MG63 (cell line): ENCODE measurements around the gene PSMD9. TPM values are rescaled to one million over a fixed set of nuclear protein-coding genes. Genes with fewer than 3 reads are reported as not detected.

ENCODE experiments used
- DNase-seq: peaks from one replicate; pipeline ENCODE4 v3.0.0-alpha.2; 2020
- H3K27me3 ChIP-seq: fragments of 250-450 bp; sonication (Bioruptor Pico); 2 replicates; pipeline ENCODE4 v1.5.1; 2020; ENCODE audit warnings: mild to moderate bottlenecking, moderate library complexity
- H3K36me3 ChIP-seq: fragments of 250-450 bp; sonication (Bioruptor Pico); 2 replicates; pipeline ENCODE4 v1.5.1; 2020; ENCODE audit warnings: mild to moderate bottlenecking, moderate library complexity
- H3K4me3 ChIP-seq: fragments of 250-450 bp; sonication (Bioruptor Pico); 2 replicates; pipeline ENCODE4 v1.5.1; 2020; ENCODE audit warnings: mild to moderate bottlenecking, moderate library complexity
- H3K9me3 ChIP-seq: fragments of 250-450 bp; sonication (Bioruptor Pico); 2 replicates; pipeline ENCODE4 v1.5.1; 2020; ENCODE audit warnings: mild to moderate bottlenecking, moderate library complexity
- total RNA-seq: library from RNA; depleted of rRNA; stranded (reverse); fragments of >200 nt; shearing (Covaris generic); gene quantifications from 2 replicates; pipeline ENCODE4 v1.2.3, GENCODE V29; 2014; ENCODE audit warnings: low replicate concordance

PSMD9 gene
- total RNA-seq, 1 experiment from 2014 or later, result 66.6 TPM

DNA sequence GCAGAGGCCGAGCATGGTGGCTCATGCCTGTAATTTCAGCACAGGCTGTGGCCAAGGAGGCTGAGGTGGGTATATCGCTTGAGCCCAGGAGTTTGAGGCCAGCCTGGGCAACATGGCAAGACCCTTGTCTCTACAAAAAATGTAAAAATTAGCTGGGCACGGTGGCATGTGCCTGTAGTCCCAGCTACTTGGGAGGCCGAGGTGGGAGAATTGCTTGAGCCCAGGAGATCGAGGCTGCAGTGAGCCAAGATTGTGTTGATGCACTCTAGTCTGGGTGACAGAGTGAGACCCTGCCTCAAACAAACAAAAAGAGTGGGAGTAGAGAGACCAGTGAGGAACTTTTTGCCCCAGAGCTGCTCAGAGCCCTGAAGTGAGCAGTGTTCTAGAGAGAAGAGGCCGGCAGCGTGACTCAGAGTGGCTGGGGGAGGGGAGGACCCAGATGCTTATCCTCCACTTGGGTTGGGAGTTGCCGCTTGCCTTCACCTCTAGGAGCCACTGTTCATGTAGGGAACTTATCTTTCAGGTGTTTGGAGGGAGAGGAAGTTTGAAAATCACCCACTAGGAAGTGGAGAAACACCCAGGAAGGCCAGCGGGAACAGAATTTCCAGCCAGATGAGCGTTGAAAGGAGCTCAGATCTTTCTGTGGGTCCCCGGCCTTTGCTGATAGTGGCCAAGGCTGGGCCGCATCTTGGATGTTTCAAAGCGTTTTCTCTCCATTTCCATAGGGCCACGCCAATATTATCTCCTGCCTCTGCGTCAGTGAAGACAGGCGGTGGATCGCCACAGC is 45.1 kb downstream of the PSMD9 start:
- H3K36me3 ChIP-seq, result peaks cover 5% of the 10 kb centered on the region
- no peak overlapping the region for H3K4me3 ChIP-seq
- H3K9me3 ChIP-seq, result no peaks in the 10 kb centered on the region
- no peak for DNase-seq
- H3K27me3 ChIP-seq, result no peaks in the 10 kb centered on the region

DNA sequence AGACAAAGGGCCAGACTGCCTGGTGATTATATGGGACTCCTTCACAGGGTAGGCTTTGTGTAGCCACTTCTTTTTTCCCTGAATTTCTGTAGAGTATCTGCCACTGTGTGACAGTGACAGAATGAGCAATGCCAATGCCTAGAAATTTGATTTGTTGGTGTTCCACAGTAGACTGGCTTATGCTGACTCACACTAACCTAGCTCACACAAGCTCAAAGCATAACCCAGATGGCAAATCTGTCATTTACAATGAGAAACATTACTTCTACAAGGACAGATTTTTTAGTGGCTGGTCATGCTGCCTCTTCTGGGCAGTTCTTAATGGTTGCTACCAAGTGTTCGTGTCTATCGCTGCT is 45.7 kb downstream of the PSMD9 start:
- H3K27me3 ChIP-seq, result no peaks in the 10 kb centered on the region
- H3K4me3 ChIP-seq, result no peak overlapping the region
- H3K36me3 ChIP-seq, result peaks cover 5% of the 10 kb centered on the region
- no peaks in the 10 kb centered on the region for H3K9me3 ChIP-seq
- no peak for DNase-seq

DNA sequence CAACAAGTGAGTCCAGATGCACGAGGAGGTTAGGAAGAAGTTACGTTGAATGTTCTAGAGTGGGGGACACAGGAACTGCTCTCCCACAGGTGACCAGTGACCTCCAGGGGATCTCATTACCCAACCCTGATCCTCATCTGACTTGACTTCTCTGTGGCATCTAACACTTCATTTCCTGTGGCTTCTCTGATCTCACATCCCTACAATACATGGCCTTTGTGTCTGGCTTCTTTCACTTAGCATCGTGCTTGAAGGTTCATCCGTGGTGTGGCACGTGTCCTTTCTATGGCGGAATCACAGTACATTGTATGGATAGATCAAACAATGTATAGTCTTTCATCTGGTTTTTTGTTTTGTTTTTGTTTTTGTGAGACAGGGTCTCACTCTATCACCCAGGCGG is 49.1 kb downstream of the PSMD9 start:
- no peaks in the 10 kb centered on the region for H3K9me3 ChIP-seq
- H3K4me3 ChIP-seq, result no peak overlapping the region
- DNase-seq, result no peak
- no peaks in the 10 kb centered on the region for H3K27me3 ChIP-seq
- H3K36me3 ChIP-seq, result peaks cover 3% of the 10 kb centered on the region

DNA sequence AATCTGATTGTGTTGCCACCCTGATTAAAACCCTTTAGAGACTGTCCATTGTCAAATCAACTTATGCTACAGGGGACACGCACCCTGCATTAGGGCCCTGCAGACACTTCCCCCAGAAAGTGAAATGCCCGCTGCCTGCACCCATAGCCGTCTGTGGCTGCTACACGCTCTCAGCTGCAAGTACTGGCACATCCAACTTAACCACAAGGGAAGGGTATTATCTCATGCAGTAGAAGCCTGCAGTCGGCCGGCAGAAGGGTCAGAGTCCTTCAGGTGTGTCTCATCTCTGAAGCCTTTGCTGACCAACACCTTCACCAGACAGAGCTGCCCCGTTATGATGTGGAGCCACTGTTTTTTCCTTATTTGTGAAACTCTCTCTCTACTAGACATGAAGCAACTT is 50.6 kb downstream of the PSMD9 start:
- DNase-seq, result no peak
- Histone ChIP-seq H3K4me3 (no peak overlapping the region), H3K36me3 (peaks cover 9% of the 10 kb centered on the region), H3K27me3 (no peaks in the 10 kb centered on the region), H3K9me3 (no peaks in the 10 kb centered on the region)

DNA sequence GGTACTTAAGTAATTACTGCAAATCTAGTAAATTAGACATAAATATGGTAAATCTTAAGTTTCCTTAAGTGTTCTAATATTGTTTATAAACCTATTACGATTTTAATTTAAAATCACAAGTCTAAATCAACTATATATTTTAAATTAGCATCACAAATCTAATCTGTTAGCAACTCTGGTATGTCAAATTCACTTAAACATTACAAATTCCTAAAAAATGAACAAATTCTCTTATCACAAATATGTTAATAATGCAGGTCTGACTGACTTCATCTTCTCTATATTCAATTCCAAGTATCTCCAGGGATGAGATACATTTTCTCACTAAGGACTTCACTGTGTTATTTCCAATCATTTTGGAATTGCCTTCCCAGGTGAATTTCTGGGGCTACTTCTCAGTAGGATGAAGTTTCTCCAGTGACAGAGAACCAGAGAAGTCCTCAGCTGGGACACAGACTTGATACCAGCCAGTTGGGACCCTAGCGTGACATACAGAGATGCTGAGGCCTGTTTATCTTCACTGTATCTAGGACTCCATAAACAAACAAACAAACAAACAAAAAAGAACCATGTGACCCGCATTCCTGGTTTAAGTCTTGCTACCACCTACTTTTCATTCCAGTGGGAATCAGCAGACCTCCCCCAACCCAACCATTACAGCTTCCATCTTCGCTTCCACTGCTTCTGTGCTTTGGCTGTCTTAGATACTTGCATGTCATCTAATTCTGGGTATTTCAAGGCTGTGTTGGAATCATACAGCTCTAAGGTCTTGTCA is 51.6 kb downstream of the PSMD9 start:
- no peak for DNase-seq
- Histone ChIP-seq H3K36me3 (peaks cover 10% of the 10 kb centered on the region), H3K4me3 (no peak overlapping the region), H3K9me3 (no peaks in the 10 kb centered on the region), H3K27me3 (no peaks in the 10 kb centered on the region)

DNA sequence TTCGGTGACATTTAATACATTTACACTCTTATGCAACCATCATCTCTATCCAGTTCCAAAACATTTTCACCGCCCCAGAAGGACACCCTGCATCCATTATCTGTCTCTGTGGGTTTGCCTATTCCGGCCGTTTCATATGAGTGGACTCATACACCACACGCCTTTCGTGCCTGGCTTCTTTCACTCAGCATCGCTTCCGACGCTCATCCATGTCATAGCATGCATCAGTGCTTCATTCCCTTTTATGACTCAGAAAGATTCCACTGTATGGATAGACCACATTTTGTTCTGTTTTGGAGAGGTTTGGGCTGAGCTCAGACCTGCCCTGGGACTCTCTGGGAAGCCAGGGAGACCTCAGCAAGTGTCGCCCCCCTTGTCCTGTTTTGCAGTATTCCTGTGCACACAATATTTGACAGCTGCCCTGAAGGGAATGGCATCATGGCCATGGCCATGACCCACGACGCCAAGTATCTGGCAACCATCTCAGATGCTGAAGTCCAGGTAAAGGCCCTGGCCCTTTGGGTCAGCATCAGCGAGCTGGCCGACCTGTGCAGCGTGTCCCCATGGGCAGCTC is 53.6 kb downstream of the PSMD9 start:
- no peak for DNase-seq
- peaks cover 6% of the 10 kb centered on the region for H3K9me3 ChIP-seq
- no peaks in the 10 kb centered on the region for H3K27me3 ChIP-seq
- peaks cover 16% of the 10 kb centered on the region for H3K36me3 ChIP-seq
- H3K4me3 ChIP-seq, result no peak overlapping the region

DNA sequence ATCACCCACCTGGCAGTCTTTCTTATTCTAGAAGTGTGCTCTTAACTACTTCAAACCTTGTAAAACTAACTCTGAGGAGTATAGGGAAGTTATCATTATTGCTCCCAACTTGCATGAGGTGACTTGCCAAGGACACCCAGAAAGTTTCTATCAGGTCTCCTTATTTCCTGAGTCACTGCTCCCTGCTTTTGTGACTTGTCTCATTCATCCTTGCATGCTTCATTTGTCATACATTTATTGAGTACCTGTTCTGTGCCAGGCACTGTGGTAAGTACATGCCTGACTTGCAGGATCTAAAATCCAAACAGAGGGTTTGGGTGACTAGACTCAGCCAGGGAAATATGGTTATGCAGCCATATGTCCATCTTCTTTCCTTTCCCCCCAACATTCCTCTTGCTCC is 55.3 kb downstream of the PSMD9 start:
- DNase-seq, result no peak
- H3K9me3 ChIP-seq, result peaks cover 6% of the 10 kb centered on the region
- H3K36me3 ChIP-seq, result peaks cover 14% of the 10 kb centered on the region

DNA sequence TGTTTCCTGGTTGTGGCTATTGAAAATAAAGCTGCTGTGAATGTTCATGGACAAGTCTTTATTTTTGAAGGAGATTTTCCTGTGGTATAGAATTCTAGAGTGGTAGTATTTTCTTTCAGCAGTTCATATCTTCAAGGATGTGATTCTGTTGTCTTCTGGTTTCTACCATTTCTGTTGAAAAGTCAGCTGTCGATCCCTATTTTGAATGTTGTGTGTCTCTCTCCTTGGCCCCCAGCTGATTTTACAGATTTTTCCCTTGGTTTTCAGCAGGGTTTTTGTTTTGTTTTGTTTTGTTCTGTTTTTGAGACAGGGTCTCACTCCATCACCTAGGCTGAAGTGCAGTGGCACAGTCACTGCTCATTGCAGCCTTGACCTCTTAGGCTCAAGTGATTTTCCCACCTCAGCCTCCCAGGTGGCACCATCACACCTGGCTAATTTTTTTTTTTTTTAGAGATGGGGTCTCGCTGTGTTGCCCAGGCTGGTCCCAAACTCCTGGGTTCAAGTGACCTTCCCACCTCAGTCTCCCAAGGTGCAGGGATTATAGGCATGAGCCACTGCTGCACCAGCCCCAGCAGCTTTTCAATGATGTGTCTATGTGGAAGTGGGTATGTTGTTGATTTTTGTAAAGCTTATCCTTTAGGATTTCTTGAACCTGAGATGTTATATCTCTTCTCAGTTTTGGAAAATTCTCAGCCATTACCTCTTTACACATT is 57.9 kb downstream of the PSMD9 start:
- DNase-seq, result no peak
- Histone ChIP-seq H3K36me3 (peaks cover 14% of the 10 kb centered on the region), H3K9me3 (peaks cover 6% of the 10 kb centered on the region), H3K27me3 (no peaks in the 10 kb centered on the region), H3K4me3 (no peak overlapping the region)

More for the DNA sequence above, 55.3 kb downstream of the PSMD9 start:
- no peak overlapping the region for H3K4me3 ChIP-seq
- no peaks in the 10 kb centered on the region for H3K27me3 ChIP-seq

DNA sequence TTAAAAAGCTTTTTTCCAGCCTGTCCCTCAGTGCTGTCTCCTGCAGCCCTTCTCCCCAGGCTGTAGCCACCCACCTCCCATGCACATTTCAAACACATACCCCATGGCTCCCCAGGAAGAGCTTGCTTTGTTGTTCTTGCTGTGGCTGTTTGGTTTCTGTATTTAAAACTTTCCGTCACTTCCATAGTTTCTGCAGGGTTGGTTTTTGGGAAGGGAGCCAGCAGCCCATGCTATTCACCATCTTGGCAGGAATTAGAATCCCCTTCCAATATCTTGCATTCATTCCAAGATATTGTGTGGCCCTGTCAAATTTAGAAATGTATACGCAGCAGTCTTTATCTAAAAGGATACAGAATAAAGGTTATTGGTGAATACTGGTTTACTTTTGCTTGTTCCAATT is 59.4 kb downstream of the PSMD9 start:
- H3K4me3 ChIP-seq, result no peak overlapping the region
- H3K36me3 ChIP-seq, result peaks cover 14% of the 10 kb centered on the region
- no peak for DNase-seq
- H3K9me3 ChIP-seq, result peaks cover 6% of the 10 kb centered on the region
- H3K27me3 ChIP-seq, result no peaks in the 10 kb centered on the region

DNA sequence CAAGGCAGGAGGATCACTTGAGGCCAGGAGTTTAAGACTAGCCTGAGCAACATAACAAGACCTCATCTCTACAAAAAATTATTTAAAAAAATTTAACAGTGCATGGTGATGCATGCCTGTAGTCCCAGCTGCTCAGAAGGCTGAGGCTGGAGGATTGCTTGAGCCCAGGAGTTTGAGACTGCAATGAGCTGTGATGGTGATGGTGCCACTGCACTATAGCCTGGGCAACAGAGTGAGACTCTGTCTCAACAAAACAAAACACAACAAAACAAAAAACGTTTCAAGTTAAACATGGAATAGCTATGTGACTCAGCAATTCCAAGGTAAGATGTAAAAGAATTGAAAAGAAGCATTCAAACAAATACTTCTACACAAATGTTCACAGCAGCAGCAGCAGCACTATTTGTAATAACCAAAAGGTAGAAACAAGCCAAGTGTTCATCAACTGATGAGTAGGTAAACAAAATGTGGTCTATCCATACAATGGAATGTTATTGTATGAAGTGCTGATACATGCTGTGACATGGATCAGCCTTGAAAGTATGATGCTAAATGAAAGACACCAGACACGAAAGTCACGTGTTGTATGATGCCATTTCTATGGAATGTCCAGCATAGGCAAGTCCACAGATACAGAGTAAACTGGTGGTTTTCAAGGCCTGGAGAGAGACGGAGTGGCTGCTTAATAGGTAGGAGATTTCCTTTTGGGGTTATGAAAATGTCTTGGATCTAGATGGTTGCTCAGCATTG is 61.2 kb downstream of the PSMD9 start:
- no peak for DNase-seq
- no peak overlapping the region for H3K4me3 ChIP-seq

DNA sequence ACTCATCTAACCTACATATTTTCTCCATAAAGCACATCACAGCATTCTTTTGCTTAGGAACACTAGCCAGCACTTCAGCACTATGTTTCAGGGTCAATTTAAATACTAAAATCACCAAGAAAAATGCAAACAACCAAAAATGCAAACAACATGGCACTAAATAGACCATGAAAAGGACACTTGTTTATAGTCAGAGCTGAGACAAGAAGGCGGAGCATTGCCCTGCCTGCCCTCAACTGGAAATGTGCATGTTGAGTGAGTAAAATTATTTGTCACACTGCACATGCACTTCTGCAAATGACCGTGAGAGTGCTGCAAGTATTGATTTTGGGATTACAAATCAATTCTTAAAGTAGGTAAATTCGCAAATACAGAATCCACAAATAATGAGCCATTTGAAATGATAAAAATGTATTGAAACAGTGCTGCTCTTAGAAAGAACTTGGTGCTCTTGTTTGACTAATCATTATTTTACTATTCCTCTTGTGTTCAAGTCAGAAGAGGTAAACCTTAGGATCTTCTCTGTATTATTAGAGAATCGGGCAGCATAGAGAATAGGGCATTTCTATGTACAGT is 64.6 kb downstream of the PSMD9 start:
- H3K9me3 ChIP-seq, result no peaks in the 10 kb centered on the region
- H3K27me3 ChIP-seq, result no peaks in the 10 kb centered on the region
- H3K4me3 ChIP-seq, result no peak overlapping the region
- no peaks in the 10 kb centered on the region; the same call in 1 of the 2 replicates for H3K36me3 ChIP-seq
- no peak for DNase-seq

More for the DNA sequence above, 61.2 kb downstream of the PSMD9 start:
- no peaks in the 10 kb centered on the region for H3K27me3 ChIP-seq
- H3K9me3 ChIP-seq, result peaks cover 6% of the 10 kb centered on the region
- H3K36me3 ChIP-seq, result peaks cover 7% of the 10 kb centered on the region

DNA sequence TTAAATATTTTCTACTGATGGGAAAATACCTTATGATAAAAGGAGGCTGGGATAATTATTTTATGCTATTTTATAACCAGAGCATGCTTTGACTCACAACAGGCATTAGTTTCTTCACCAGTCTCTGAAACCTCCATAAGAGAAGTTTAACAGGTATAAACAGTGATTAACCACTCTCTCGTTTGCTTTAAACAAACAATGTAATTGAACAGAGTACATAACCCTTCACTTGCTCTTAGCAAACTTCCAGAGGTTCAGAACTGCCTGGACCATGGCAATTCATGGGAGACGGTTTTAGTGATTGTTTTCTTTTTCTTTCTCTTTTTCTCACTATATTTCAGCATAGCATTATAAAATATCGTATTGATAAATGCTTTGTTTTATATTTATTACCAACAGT is 65.1 kb downstream of the PSMD9 start:
- Histone ChIP-seq H3K36me3 (no peaks in the 10 kb centered on the region; the same call in 1 of the 2 replicates), H3K9me3 (no peaks in the 10 kb centered on the region), H3K4me3 (no peak overlapping the region), H3K27me3 (no peaks in the 10 kb centered on the region)
- no peak for DNase-seq

DNA sequence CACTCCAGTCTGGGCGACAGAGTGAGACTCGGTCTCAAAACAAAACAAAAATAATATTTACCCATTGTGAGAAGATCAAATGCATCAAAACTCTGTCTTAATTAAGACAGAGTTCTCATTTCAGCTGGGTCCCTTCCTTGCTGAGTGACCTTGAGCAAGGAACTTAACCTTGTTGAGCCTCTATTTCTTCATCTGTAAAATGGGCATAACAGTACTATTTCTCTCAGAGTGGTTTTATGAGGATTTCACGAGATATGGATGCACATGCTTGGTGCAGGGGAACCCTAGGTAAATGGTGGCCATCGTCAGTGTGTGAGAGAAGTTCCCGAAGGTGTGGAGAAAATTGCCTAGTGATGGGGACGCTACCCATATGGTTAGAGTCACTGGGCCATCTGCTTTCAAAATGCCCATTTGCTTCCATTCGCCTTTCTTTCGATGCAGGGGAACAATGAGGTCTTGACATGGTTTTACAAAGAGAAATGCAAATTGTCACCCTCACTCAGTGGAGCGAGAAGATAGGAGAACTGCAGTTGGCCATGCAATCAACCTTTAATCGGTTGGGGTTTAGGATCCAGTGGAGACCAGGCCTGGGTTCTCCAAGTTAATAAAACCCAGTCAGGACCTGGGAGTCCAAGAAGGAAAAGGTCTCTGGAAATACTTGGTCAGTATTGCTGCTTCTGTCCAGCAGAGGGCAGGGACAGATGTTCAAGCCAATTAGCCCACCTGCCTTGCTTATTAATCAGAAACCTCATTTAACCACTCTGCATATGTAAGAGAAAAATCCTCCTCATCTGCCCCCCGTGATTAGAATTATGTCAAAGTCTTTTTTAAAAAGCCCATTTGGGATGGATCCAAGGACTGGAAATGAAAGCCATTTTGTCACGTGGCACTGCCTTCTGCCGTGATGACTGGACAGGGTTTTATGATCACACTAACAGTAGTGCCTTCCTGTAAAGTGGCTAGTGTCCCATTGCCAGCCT is 67.0 kb downstream of the PSMD9 start:
- Histone ChIP-seq H3K27me3 (no peaks in the 10 kb centered on the region), H3K9me3 (no peaks in the 10 kb centered on the region), H3K4me3 (no peak overlapping the region), H3K36me3 (no peaks in the 10 kb centered on the region)
- no peak for DNase-seq

DNA sequence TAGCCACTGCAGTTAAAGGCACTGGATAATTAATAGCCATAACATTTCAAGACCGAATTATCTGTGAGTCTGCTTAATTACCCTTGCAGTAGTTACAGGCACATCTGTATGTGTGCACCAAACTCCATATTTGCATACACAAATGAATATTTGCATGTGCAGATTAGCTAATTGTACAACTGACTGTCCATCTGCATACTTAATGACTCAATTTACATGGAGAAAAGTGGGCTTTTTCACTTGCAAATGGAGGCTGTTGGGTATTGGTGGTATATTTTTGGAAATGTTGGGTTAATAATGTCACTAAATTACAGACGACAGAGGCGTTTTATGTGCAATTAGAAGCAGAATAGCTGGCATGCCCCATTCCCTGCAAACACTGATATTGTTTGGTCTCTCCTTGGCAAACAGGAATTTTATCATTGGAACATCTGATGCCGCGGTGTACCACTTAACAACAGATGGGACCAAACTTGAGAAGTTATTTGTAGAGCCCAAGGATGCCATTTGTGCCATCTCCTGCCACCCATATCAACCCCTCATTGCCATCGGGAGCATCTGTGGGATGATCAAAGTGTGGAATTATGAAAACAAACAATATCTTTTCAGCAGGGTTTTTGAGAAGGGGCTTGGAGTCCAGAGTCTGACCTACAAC is 69.4 kb downstream of the PSMD9 start:
- H3K27me3 ChIP-seq, result no peaks in the 10 kb centered on the region
- no peak overlapping the region for H3K4me3 ChIP-seq
- H3K36me3 ChIP-seq, result no peaks in the 10 kb centered on the region
- H3K9me3 ChIP-seq, result no peaks in the 10 kb centered on the region
- DNase-seq, result no peak
